RWPE1 (cell line): ENCODE results near the gene LSR.
"Not testable (repeated sequence)": the region's sequence is repeated elsewhere in the genome, so short reads cannot be mapped to it uniquely, and the experiment has no call there.

Source experiments
- CTCF ChIA-PET: fragments of 350-600 bp; sonication (Branson Sonifier 250); formaldehyde crosslinking; extraction: SDS; loops from one replicate; lab custom pipeline; 2021; lab: Yijun Ruan, JAX
- POLR2A ChIA-PET: fragments of 400-600 bp; formaldehyde crosslinking; extraction: SDS; loops from one replicate; lab custom pipeline; 2020; ENCODE audit warnings: antibody characterized with exemption; ENCODE audit not compliant: low non-redundant PET; lab: Yijun Ruan, JAX
- DNase-seq: peaks from one replicate; pipeline ENCODE4 v3.0.0; 2012; ENCODE audit warnings: low spot score
- H3K27ac ChIP-seq: fragments of 450-650 bp; 2 replicates; pipeline ENCODE4 v1.5.1; 2017
- CTCF ChIP-seq: fragments of 450-650 bp; conservative IDR thresholded peaks from 2 replicates; pipeline ENCODE4 v1.5.1; 2017; ENCODE audit warnings: low read depth, mild to moderate bottlenecking

LSR gene

GRCh38 chr19:35217649-35217990 lies 31.2 kb upstream of the LSR start:
- no peak for TF ChIP-seq CTCF
- CTCF ChIA-PET = no interaction called here
- H3K27ac ChIP-seq = no peak overlapping the region
- no peak for DNase-seq
- POLR2A ChIA-PET = no interaction called here

GRCh38 chr19:35219008-35219407 lies 29.8 kb upstream of the LSR start:
- DNase-seq = no peak
- no peak overlapping the region for H3K27ac ChIP-seq
- ChIA-PET CTCF (no interaction called here), POLR2A (no interaction called here)
- no peak for TF ChIP-seq CTCF

- no peak for DNase-seq
Measured at GRCh38 chr19:35220315-35220921, 28.4 kb upstream of the LSR start.

GRCh38 chr19:35220973-35221590 lies 27.7 kb upstream of the LSR start:
- H3K27ac ChIP-seq, POLR2A ChIA-PET, CTCF ChIA-PET, DNase-seq: not testable (repeated sequence)

More at GRCh38 chr19:35220315-35220921, 28.4 kb upstream of the LSR start:
- CTCF ChIA-PET = no interaction called here
- TF ChIP-seq CTCF = no peak
- POLR2A ChIA-PET = no interaction called here
- no peak overlapping the region for H3K27ac ChIP-seq

- no peak for DNase-seq
- TF ChIP-seq CTCF = no peak
- POLR2A ChIA-PET = no interaction called here
- CTCF ChIA-PET = no interaction called here
- no peak overlapping the region for H3K27ac ChIP-seq
Measured at GRCh38 chr19:35222373-35223015, 26.3 kb upstream of the LSR start.

GRCh38 chr19:35223084-35223790 lies 25.6 kb upstream of the LSR start:
- TF ChIP-seq CTCF = no peak
- POLR2A ChIA-PET = no interaction called here
- CTCF ChIA-PET = interaction anchor here (1.0 kb wide), 1 partner anchor 69 kb away, joined by 3 read pairs; the partner anchor contains the start of gene FXYD5
- H3K27ac ChIP-seq = peak overlapping the region; percentile 84
- DNase-seq = no peak
